Measurements from ENCODE around the gene F2.

GRCh38 chr11:46677169-46677568, 41.8 kb upstream of the F2 start:
- TF ChIP-seq GATA3 (IDR thresholded peaks at IDR 0.05; ENCODE audit: low read depth, low read length) (no peak), GATA2 (IDR thresholded peaks at IDR 0.05; ENCODE audit: low read depth, low read length) (no peak)
